Measurements from ENCODE around the gene RAB40B.
"Not testable (repeated sequence)": the region's sequence is repeated elsewhere in the genome, so short reads cannot be mapped to it uniquely, and the experiment has no call there.

The RAB40B gene, protein sequence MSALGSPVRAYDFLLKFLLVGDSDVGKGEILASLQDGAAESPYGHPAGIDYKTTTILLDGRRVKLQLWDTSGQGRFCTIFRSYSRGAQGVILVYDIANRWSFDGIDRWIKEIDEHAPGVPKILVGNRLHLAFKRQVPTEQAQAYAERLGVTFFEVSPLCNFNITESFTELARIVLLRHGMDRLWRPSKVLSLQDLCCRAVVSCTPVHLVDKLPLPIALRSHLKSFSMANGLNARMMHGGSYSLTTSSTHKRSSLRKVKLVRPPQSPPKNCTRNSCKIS

DNA sequence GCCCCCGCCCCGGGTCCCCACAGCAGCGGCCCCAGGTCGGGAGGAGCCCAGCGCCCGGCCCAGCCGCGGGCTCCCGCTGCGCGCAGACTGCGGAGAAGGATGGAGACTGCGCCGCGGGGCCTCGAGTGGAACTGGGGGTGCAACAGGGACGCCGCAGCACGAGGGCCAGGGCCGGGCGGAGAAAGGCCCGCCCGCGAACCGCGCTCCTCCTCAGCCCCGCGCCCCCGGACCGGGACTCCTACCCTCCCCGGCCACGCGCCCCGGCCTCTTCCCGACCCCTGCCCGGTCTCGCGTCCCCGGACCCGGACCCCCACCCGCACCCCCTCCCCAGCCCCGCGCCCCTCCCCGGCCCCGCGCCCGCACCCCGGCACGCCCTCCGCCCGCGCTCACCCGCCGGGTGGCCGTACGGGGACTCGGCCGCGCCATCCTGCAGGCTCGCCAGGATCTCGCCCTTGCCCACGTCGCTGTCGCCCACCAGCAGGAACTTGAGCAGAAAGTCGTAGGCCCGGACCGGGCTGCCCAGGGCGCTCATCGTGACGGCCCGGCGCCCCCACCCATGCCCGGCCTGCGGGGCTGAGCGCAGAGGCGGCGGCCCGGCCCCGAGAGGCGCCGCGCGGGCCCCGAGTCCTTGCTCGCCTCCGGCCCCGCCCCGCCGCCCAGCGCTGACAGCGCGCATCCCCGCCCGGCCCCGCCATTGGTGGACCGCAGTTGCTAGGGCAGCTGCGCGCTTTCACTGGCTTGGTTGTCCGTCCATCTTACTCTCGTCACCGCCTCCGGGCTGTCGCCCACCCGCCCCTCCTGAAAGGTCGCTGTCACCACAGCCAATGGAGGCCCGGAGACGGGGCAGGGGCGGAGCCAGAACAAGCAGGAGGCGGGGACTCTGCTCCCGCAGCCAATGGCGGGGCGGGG is at the start of gene RAB40B:
Gene RAB40B, minus strand, starts transcription at position 634 of the 909 bp plus-strand sequence. Its CDS starts 102 bp downstream, at position 532.
- H3K4me3 ChIP-seq (ENCODE audit: low read depth in 1 of 2, low read length in 1 of 2), result peak within 1 kb of the TSS; percentile 51 to 65
- H3K36me3 ChIP-seq, result no peaks in the 10 kb centered on the region
- peak within 1 kb of the TSS; percentile 2 for H3K27ac ChIP-seq
- peaks cover 16 to 20% of the 10 kb centered on the region in 2 experiments for H3K4me1 ChIP-seq (ENCODE audit: control insufficient read depth in 1 of 2, insufficient read depth in 1 of 2, low read depth in 1 of 2, low read length in 1 of 2)
- peaks cover 70% of the 10 kb centered on the region for H3K27me3 ChIP-seq
- TF ChIP-seq, protein P1, sequence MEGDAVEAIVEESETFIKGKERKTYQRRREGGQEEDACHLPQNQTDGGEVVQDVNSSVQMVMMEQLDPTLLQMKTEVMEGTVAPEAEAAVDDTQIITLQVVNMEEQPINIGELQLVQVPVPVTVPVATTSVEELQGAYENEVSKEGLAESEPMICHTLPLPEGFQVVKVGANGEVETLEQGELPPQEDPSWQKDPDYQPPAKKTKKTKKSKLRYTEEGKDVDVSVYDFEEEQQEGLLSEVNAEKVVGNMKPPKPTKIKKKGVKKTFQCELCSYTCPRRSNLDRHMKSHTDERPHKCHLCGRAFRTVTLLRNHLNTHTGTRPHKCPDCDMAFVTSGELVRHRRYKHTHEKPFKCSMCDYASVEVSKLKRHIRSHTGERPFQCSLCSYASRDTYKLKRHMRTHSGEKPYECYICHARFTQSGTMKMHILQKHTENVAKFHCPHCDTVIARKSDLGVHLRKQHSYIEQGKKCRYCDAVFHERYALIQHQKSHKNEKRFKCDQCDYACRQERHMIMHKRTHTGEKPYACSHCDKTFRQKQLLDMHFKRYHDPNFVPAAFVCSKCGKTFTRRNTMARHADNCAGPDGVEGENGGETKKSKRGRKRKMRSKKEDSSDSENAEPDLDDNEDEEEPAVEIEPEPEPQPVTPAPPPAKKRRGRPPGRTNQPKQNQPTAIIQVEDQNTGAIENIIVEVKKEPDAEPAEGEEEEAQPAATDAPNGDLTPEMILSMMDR (IDR thresholded peaks at IDR 0.05), result no peak
- no peaks in the 10 kb centered on the region for H3K9me3 ChIP-seq

DNA sequence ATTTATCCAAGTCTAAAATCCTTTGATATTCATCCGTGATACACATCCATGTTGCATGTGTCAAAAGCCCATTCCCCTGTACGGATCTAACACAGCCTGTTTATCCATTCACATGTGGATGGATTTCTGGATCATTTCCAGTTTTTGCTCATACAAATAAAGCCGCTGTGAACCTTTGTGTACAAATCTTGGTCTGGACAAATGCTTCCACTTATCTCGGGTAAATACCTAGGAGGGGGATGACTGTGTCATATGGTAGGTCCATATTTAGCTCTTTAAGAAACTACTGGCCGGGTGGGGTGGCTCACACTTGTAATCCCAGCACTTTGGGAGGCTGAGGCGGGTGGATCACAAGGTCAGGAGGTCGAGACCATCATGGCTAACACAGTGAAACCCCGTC is 47.0 kb upstream of the RAB40B start:
- H3K9me3 ChIP-seq, result no peaks in the 10 kb centered on the region
- H3K4me3 ChIP-seq (ENCODE audit: low read depth in 1 of 2, low read length in 1 of 2), result no peak overlapping the region
- TF ChIP-seq, protein P1 (IDR thresholded peaks at IDR 0.05), result no peak
- H3K4me1 ChIP-seq (ENCODE audit: control insufficient read depth in 1 of 2, insufficient read depth in 1 of 2, low read depth in 1 of 2, low read length in 1 of 2), result no peaks in the 10 kb centered on the region
- no peak overlapping the region for H3K27ac ChIP-seq
- H3K27me3 ChIP-seq, result peaks cover 19% of the 10 kb centered on the region
- no peaks in the 10 kb centered on the region for H3K36me3 ChIP-seq

DNA sequence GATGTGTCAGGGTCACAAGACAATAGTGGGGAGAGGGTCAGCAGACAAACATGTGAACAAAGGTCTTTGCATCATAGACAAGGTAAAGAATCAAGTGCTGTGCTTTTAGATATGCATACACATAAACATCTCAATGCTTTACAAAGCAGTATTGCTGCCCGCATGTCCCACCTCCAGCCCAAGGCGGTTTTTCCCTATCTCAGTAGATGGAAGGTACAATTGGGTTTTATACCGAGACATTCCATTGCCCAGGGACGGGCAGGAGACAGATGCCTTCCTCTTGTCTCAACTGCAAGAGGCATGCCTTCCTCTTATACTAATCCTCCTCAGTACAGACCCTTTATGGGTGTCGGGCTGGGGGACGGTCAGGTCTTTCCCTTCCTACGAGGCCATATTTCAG is 46.2 kb upstream of the RAB40B start:
- H3K4me3 ChIP-seq (ENCODE audit: low read depth in 1 of 2, low read length in 1 of 2); H3K36me3 ChIP-seq; H3K27ac ChIP-seq; H3K9me3 ChIP-seq; H3K4me1 ChIP-seq (ENCODE audit: control insufficient read depth in 1 of 2, insufficient read depth in 1 of 2, low read depth in 1 of 2, low read length in 1 of 2): not testable (repeated sequence)
- H3K27me3 ChIP-seq, result peaks cover 11% of the 10 kb centered on the region

DNA sequence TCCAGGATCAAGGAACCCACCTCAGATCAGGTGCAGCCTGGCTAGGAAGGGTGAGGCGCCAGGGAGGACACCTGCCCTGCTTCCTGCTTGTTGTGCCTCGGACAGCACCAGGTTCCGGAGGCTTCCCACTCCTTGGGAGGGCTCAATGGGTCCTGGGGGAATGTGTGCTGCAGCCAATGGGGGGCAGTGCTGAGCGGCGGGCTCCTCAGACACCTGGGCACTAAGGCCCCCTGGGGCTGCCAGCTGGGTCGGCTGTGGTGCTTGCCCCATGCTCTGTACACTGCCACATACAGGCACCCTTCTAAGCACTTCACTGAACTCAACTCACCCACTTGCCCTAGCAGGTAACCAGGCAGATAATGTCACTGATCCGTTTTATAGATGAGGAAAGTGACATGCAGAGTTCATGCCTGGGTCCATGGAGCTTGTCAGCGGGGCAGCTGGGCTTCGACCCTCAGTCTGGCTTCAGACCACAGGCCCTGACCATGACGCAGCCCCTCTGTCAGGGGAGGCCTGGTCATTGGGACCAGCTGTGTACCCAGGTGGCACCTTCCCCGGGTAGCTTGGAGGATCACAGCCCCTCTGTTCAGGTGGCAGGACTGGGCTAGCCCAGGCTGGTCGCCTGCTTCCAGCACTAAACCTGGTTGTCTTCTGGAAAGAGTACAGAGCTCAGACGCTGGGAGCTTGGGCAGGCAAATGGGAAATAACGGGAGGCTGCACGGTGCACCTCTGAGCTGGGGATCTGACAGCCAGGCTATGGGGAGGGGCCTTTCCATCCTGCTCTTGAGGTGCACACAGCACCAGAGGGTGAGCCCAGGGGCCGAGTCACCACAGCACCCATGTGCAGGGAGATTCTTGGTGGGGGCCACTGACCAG is 45.1 kb upstream of the RAB40B start:
- no peak overlapping the region for H3K4me3 ChIP-seq (ENCODE audit: low read depth in 1 of 2, low read length in 1 of 2)
- H3K4me1 ChIP-seq (ENCODE audit: control insufficient read depth in 1 of 2, insufficient read depth in 1 of 2, low read depth in 1 of 2, low read length in 1 of 2), result no peaks in the 10 kb centered on the region
- no peaks in the 10 kb centered on the region for H3K9me3 ChIP-seq
- TF ChIP-seq, protein P1 (IDR thresholded peaks at IDR 0.05), result no peak
- H3K27me3 ChIP-seq, result no peaks in the 10 kb centered on the region
- H3K27ac ChIP-seq, result no peak overlapping the region
- H3K36me3 ChIP-seq, result no peaks in the 10 kb centered on the region

DNA sequence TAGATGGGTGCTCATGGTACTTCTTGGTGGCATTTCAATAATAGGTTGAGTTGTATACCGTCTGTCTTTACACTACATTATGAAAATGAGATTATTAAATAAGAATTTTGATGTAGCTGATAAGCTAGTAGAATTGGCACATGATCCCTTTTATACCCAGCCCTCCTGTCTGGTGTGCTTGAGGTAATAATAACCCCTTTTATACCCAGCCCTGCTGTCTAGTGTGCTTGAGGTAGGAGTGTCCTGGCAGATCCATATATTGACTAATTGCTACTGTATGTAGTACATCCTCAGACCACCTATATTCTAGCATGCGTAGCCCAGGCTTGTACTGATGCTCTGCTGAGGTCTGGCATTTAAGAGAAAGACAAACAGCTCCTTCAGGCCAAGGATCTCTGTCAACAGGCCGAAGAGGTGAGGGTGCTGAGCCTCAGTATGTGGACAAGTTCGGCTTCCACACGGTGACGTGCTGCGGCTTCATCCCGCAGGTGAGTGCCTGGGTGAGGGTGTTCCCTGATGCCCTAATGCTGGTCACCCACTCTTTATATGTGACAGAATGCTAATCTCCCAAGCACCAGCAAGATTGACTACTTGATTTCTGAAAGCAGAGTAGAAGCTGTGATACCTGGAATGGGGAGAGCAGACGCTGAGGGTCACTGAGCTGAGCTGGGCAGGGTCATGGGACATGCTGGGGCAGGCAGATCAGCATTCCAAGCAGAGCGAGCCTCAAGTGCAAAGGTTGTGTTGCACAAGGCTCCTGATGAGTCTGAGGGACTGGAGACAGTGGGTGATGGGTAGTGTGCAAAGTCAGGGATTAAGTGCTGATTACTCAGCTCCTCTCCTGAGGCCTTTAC is 42.6 kb upstream of the RAB40B start:
- Histone ChIP-seq H3K27ac (no peak overlapping the region), H3K27me3 (peaks cover 10% of the 10 kb centered on the region), H3K36me3 (no peaks in the 10 kb centered on the region), H3K4me1 (ENCODE audit: control insufficient read depth in 1 of 2, insufficient read depth in 1 of 2, low read depth in 1 of 2, low read length in 1 of 2) (no peaks in the 10 kb centered on the region), H3K4me3 (ENCODE audit: low read depth in 1 of 2, low read length in 1 of 2) (no peak overlapping the region), H3K9me3 (no peaks in the 10 kb centered on the region)
- TF ChIP-seq, protein P1 (IDR thresholded peaks at IDR 0.05), result no peak

Data from neutrophil (primary cell).